Progenitor cell of endocrine pancreas (in vitro differentiated cells): ENCODE measurements around the gene ENG. TPM values are rescaled to one million over a fixed set of nuclear protein-coding genes. Genes with fewer than 3 reads are reported as not detected.

Experiments used
- DNase-seq: peaks from one replicate; pipeline ENCODE4 v3.0.0; 2021; ENCODE audit warnings: low spot score; ENCODE audit not compliant: unreplicated experiment
- H3K27ac Mint-ChIP-seq: 2 replicates; pipeline ENCODE4 v1.8.0; 2021; ENCODE audit warnings: mild to moderate bottlenecking, moderate library complexity, mixed read lengths
- H3K27me3 Mint-ChIP-seq: 2 replicates; pipeline ENCODE4 v1.8.0; 2021; ENCODE audit warnings: mixed read lengths
- H3K36me3 Mint-ChIP-seq: 2 replicates; pipeline ENCODE4 v1.8.0; 2022; ENCODE audit warnings: mixed read lengths; ENCODE audit not compliant: insufficient read depth
- H3K4me1 Mint-ChIP-seq: 2 replicates; pipeline ENCODE4 v1.8.0; 2021; ENCODE audit warnings: low read depth, mixed read lengths
- H3K4me3 Mint-ChIP-seq: 2 replicates; pipeline ENCODE4 v1.8.0; 2021; ENCODE audit warnings: low read depth, mild to moderate bottlenecking, moderate library complexity, mixed read lengths
- H3K9me3 Mint-ChIP-seq: 2 replicates; pipeline ENCODE4 v1.8.0; 2021; ENCODE audit warnings: low read depth, mixed read lengths
- CTCF ChIP-seq: fragments of 200-600 bp; sonication (generic); IDR thresholded peaks from one replicate; pipeline ENCODE4 v1.5.0; 2021; ENCODE audit warnings: antibody characterized with exemption, mild to moderate bottlenecking; ENCODE audit not compliant: unreplicated experiment
- long read RNA-seq: library from polyadenylated mRNA; unstranded; transcript quantifications from one replicate; pipeline ENCODE4 v2.0.0, GENCODE V29; 2020
- total RNA-seq: library from RNA; stranded (reverse); gene quantifications from 2 replicates; pipeline ENCODE4 v1.2.1, GENCODE V29; 2021

ENG gene
- 0.64 and 0.91 TPM in 2 replicates for total RNA-seq
- long read RNA-seq = 0 reads

GRCh38 chr9:127854184-127854806 is at the start of gene ENG:
Gene ENG, minus strand, starts transcription at chr9:127854658. Its CDS starts 303 bp downstream, at chr9:127854355.
- no peaks in the 10 kb centered on the region for H3K36me3 Mint-ChIP-seq
- peaks cover 2% of the 10 kb centered on the region for H3K9me3 Mint-ChIP-seq
- peaks cover 8% of the 10 kb centered on the region for H3K4me1 Mint-ChIP-seq
- no peak for DNase-seq
- no peak for TF ChIP-seq CTCF
- H3K27me3 Mint-ChIP-seq = peaks cover 6% of the 10 kb centered on the region
- H3K4me3 Mint-ChIP-seq = no peak within 1 kb of the TSS
- no peak within 1 kb of the TSS for H3K27ac Mint-ChIP-seq

GRCh38 chr9:127903557-127904475 is 49.4 kb upstream of the ENG start:
- no peak for DNase-seq
- no peak overlapping the region for H3K4me3 Mint-ChIP-seq

DNA sequence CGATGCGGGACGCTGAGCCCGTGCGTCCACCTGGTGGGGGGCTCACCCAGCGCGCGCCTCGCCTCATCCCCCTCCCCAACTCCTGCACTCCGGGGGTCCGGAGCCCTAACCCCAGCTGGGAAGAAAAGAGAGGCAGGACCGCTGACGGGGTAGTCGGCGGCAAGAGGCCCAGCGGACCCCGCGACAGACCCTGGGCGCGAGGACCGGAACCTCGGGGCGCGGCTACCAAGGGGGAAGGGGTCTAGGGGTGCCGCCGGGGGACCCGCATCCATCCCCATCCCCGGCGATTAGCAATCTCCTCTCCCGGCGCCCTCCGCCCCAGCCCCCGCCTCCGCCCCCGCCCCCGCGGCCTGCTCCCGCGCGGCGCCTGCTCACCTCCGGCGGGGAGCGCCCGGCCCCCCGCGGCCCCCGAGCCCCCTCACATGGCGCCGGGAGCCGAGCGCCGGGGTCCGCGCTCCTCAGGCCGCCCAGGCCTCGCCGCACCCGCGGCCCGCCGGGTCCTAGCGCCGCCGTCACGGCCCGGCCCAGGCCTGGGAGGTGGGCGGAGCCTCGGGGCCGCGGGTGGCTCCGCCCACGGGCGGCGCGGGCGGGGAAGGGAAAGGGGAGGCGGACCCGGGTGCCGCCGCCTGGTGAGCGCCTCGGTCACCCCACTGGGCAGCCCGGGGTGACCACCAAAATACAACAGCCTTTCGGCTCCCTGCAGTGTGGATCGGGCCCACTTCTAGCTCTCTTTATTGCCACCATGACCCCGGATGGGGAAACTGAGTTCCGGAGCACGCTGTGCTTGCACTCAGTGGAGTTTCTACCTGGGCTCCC is 44.9 kb upstream of the ENG start, which contains the start of gene ST6GALNAC6:
ST6GALNAC6 (minus strand) TSS at position 476 of the 816 bp plus-strand sequence. CDS start 1,622 bp downstream, outside the sequence.
- no peaks in the 10 kb centered on the region for H3K9me3 Mint-ChIP-seq
- TF ChIP-seq CTCF = no peak
- H3K36me3 Mint-ChIP-seq = peaks cover 16% of the 10 kb centered on the region
- H3K27me3 Mint-ChIP-seq = no peaks in the 10 kb centered on the region
- peak within 1 kb of the TSS; percentile 81 for H3K4me3 Mint-ChIP-seq
- DNase-seq = peak; percentile 50
- H3K27ac Mint-ChIP-seq = peak within 1 kb of the TSS; percentile 91
- H3K4me1 Mint-ChIP-seq = peaks cover 18% of the 10 kb centered on the region

More at GRCh38 chr9:127903557-127904475, 49.4 kb upstream of the ENG start:
- Mint-ChIP-seq H3K9me3 (no peaks in the 10 kb centered on the region), H3K4me1 (peaks cover 10% of the 10 kb centered on the region), H3K27ac (peak overlapping the region; percentile 49), H3K36me3 (no peaks in the 10 kb centered on the region), H3K27me3 (no peaks in the 10 kb centered on the region)
- TF ChIP-seq CTCF = no peak

- H3K36me3 Mint-ChIP-seq = peaks cover 24% of the 10 kb centered on the region
- peak overlapping the region; percentile 81 for H3K4me3 Mint-ChIP-seq
- H3K27me3 Mint-ChIP-seq = no peaks in the 10 kb centered on the region
- peaks cover under 1% of the 10 kb centered on the region for H3K9me3 Mint-ChIP-seq
- no peak for DNase-seq
- peak overlapping the region; percentile 91 for H3K27ac Mint-ChIP-seq
- H3K4me1 Mint-ChIP-seq = peaks cover 14% of the 10 kb centered on the region
- no peak for TF ChIP-seq CTCF
These were observed 44.1 kb upstream of the ENG start for GRCh38 chr9:127898433-127899127.
